Stimulated activated CD4-positive, alpha-beta T cell treated with anti-CD3 and anti-CD28 coated beads, Interleukin-1b, Interleukin-23, amount 100 ng/mL, for 4 hours (primary cell): ENCODE results near the gene SMTN.
"Not testable (repeated sequence)": the region's sequence is repeated elsewhere in the genome, so short reads cannot be mapped to it uniquely, and the experiment has no call there.

Experiments
- DNase-seq, 2 donors: peaks; one replicate each; pipeline ENCODE4 v3.0.0-alpha.2; 2020; ENCODE audit warnings: low read depth in 2 of 2

The SMTN gene

DNA sequence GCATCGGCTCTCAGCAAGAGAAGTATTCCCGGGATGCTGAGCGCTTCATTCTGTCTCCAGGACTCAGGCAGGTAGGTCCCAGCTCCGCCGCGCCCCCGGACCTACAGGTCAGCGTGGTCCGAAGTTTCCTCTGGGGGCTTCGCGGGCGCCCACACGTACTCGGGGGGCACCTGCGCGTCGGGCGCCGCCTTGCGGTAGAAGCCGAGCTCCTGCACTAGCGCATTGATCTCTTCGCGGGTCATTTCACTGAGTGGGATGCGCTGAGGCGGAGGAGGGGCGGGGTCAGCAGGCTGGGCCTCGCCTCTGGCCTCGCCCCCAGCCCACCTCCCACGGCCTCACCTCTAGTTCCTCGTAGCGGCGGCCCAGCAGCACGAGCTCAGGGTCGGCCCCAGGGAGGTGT, 23.8 kb downstream of the SMTN start:
- no peak for DNase-seq

- DNase-seq, result no peak
Measured at GRCh38 chr22:31105282-31105929, 24.3 kb downstream of the SMTN start.

DNA sequence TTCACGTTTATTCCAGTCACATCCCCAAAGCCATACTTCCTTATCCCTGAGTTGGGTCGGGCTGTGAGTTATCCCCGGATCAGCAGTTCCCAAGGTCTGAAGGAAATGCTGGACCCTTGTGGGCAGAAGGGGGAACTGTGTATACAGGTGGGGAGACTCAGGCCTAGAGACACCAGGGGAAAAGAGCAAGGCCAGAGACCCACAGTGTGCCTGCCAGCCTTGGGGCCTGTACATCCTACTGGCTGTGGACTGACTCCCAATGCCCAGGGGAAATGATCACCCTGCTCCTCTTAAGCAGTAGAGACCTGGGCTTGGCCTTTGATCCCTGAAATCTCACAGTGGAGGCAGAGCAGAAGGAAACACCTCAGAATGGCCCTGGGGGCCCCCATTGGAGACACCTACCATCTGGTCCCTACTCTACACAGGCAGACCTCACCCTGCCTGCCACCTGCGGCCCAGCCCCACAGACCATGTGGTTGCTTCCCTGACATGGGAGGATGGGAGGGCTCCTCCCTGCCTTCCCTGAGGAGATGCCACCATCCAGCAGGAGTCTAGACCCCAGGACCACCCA, 25.0 kb downstream of the SMTN start:
- no peak for DNase-seq

- DNase-seq, result no peak
Measured at GRCh38 chr22:31106731-31107177, 25.6 kb downstream of the SMTN start.

DNA sequence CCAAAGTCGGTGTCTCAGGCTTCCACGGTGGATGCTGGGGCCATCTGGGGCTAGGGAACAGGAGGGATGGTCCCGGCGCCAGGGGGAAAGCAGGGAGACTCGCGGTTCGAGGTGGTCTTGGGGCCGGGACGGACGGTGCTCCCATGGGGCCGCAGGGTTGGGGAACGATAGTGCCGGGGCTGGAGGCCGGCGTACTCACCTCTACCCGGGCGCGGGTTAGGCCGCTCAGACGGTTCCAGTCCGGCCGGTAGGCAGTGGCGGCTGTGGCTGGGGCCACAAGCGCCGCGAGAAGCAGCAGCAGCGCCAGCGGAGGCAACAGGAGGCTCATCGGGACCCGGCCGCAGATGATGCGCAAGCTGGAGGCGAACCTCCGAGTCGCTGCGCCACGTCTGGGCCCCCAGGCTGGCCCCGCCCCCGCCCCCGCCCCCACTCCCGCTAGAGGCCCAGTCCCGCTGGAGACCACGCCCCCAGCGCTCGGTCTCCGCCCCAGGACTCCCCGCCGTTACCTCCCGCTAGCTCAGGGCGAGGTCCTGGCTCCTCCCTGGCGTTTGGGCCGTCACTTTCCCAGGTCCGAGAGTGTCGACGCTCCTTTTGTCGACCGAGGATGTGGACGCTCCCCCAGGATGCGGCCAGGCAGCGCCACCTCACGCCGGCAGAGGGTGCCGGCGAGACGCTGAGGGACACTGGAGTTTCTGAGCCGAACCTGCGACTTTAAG, 26.2 kb downstream of the SMTN start, which contains the start of gene SELENOM:
TSS of gene SELENOM (minus strand) at position 391 of the 716 bp plus-strand sequence. CDS start at position 328, 63 bp downstream.
- DNase-seq, result peak; percentile 68 to 82

GRCh38 chr22:31107894-31108218, 26.7 kb downstream of the SMTN start:
- no peak for DNase-seq

- not testable (repeated sequence) for DNase-seq
Measured at GRCh38 chr22:31112547-31113091, 31.5 kb downstream of the SMTN start.

DNA sequence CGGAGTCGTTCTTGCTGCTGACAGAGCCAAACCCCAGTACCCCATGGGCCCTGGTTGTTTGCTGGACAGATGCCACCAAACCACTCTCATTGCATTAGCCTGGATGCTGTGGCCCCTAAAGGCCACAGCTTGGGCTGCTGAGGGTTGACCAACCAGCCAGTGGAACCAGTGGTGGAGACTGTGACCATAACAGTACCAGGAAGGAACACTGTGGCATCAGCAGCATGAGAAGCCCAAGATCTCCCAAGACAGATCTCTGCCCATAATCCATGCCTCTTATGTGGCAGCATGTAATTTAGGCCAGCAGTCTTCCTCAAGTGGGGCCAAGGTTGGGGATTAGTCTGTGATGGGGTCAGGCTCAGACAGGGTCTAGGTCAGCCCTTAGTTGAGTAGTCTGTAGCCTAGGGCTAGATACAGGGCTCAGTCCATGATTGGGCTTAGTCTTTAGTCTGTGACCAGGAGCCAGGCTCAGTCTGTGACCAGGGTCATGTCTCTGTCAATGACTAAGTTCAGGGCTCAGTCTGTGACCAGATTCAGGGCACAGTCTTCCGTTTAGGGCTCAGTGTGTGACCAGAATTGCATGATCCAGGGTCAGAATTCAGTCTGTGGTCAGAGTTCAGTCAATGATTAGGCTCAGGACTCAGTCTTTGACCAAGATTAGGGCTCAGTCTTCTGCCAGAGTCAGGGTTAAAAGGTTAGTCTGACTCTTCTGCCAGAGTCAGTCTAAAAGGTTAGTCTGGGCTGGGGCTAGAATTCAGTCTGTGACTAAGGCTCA, 37.1 kb downstream of the SMTN start:
- no peak for DNase-seq

DNA sequence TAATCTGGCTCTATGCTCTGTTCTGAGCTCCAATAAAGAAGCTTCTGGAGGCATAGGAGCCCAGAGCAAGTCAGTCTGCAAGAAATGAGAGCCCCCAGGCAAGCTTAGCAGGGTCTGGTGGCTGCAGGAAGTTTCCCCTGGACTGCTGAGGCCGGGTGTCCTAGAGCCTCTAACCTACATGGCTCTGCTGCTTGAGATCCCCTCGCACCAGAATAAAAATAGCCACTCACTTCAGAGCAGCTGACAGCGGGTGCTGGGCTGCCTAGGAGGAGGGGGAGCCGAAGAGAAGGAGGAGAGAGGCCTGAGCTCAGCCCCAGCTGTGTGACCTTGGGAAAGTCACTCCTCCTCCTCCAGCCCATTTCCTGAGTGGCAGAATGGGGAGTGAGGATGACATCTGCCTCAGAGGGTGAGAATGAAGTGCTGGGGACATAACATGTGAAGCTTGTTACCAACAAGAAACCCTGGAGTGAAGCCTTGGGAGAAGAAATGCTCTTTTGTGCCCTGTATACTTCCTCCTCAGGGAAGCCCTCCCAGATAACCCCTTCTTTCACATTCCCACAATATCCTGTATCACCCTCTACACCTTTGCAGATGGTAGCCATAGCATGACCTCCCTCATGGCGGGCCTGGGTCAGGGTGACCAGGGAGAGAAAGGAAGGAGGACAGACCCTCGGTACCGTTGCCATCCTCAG, 38.1 kb downstream of the SMTN start:
- no peak for DNase-seq

GRCh38 chr22:31120230-31120629, 39.1 kb downstream of the SMTN start:
- no peak for DNase-seq

- no peak for DNase-seq
Measured at GRCh38 chr22:31120642-31121041, 39.5 kb downstream of the SMTN start.

GRCh38 chr22:31121403-31121802, 40.3 kb downstream of the SMTN start:
- no peak for DNase-seq

GRCh38 chr22:31122196-31122531, 41.0 kb downstream of the SMTN start:
- no peak for DNase-seq

DNA sequence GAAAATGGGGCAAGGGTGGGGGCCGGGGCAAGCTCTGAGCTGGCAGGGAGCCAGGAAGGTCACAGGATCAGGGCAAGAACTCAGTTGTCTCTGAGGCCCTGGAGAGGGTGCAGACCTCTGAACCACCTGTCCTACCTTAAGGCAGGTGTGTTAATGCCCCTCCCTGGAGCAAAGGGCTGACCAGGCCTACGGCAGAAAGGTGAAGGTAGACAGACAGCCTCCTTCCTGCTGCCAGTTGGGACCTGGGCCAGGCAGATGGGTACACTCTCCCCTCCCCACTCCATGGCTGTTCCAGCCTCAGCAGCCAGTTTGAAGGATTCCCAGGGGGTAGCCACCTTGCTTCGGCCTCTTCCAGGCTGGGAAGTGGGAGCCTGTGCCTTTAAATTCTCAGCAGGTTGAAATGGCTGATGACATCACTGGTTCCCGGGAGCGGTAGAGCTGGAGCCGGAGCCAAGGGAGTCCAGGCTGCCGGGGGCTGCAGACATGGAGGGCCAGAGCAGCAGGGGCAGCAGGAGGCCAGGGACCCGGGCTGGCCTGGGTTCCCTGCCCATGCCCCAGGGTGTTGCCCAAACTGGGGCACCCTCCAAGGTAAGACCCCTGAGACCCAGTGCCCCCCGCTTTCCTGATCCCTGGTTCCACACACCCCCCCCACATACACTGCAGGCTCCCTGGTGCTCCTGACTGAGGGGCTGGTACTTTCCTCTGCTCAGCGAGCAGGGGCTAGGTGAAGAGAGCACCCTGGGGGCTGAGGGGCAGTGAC, 41.6 kb downstream of the SMTN start, which contains the start of gene INPP5J:
TSS of gene INPP5J (plus strand) at position 435 of the 760 bp plus-strand sequence. CDS start at position 484, 49 bp downstream.
- no peak for DNase-seq

DNA sequence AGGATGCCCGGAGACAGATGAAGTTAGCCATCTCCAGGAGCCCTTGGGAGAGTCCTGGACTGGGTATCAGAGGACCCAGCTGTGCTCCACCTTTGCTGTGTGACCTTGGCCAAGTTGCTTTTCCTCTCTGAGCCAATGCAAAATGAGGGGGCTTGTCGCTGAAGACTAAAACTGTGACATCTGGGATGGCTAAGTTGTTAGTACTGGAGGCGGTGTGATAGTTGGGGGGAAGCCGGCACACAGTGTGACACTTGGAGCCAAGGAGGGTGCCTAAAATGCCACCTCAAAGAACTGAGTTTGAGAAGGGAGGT, 42.1 kb downstream of the SMTN start:
- no peak for DNase-seq

DNA sequence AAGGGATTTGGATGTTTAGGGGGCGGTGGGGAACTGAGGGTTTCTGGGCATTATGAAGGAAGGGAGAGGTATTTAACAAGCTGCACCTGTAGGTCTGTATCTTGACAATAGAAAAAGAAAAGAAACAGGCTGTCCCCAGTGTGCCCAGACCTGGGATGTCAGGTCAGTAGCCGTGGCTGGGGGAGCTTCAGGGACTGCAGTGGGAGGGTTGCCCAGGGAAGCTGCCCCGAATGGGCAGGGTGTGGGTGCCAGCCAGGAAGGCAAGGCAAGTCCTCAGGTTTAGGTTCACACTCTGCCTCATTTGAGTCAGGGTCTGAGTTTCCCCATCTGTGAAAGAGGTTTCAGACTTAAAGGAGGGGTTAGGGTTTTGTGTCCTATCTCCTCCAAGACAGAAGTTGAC, 43.2 kb downstream of the SMTN start:
- no peak for DNase-seq

DNA sequence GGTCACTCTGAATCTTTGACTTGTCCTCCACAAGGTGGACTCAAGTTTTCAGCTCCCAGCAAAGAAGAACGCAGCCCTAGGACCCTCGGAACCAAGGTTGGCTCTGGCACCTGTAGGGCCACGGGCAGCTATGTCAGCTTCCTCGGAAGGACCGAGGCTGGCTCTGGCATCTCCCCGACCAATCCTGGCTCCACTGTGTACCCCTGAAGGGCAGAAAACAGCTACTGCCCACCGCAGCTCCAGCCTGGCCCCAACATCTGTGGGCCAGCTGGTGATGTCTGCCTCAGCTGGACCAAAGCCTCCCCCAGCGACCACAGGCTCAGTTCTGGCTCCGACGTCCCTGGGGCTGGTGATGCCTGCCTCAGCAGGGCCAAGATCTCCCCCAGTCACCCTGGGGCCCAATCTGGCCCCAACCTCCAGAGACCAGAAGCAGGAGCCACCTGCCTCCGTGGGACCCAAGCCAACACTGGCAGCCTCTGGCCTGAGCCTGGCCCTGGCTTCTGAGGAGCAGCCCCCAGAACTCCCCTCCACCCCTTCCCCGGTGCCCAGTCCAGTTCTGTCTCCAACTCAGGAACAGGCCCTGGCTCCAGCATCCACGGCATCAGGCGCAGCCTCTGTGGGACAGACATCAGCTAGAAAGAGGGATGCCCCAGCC, 43.8 kb downstream of the SMTN start:
- DNase-seq, result no peak

DNA sequence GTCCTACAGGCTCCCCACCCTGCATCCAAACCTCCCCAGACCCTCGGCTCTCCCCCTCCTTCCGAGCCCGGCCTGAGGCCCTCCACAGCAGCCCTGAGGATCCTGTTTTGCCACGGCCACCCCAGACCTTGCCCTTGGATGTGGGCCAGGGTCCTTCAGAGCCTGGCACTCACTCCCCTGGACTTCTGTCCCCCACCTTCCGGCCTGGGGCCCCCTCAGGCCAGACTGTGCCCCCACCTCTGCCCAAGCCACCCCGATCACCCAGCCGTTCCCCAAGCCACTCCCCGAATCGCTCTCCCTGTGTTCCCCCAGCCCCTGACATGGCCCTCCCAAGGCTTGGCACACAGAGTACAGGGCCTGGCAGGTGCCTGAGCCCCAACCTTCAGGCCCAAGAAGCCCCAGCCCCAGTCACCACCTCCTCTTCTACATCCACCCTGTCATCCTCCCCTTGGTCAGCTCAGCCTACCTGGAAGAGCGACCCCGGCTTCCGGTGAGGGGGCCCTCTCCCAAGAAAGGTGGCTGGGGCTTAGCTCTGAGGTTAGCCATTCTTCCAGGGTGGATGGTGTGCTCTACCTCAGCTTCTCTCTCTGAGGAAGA, 44.5 kb downstream of the SMTN start:
- DNase-seq, result no peak

DNA sequence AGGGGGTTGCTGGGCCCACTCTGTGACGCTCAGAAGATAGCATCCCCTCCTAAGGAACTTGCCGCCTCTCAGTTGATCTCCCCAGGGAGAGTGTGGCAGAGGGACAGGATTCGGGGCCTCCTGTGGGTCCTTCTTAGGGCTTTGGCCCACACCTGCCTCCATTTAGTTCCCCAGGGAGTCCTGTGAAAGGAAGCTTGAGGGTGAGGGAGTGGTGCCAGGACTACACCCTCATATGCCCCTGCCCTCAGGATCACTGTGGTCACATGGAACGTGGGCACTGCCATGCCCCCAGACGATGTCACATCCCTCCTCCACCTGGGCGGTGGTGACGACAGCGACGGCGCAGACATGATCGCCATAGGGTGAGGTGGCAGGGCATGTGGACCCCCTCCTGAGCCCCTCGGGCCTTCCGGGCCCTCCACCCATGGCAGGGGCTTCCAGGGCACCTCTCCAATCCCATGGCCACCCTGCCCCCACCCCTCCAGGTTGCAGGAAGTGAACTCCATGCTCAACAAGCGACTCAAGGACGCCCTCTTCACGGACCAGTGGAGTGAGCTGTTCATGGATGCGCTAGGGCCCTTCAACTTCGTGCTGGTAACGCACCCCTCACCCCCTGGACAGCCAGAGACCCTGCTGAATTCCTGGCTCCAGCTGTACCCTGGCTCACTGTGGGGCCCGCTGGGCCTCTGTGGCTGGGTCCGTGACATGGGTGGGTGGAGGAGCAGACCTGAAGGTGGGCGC, 45.2 kb downstream of the SMTN start:
- DNase-seq, result no peak
